ENCODE measurements around the gene IFIT1B.
"Not testable (repeated sequence)": the region's sequence is repeated elsewhere in the genome, so short reads cannot be mapped to it uniquely, and the experiment has no call there.

IFIT1B gene

DNA sequence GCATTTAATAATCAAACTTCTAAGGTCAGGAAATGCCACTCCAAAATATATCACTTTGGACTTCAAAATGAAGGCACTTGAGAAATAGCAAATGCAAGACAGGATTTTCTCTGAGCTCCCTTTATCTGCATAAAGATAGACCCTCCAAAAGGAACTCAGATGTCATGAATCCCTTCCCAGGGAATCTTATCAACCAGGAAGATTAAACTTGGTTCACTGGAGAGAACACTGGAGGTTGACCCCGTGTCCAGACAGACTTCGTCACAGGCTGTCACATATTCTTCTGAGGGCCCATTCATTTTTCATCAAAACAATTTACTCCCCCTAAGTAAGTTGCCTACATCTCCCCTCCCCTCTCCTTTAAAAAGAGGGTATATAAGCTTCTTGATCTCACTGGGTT lies 28.9 kb upstream of the IFIT1B start:
- DNase-seq = no peak

DNA sequence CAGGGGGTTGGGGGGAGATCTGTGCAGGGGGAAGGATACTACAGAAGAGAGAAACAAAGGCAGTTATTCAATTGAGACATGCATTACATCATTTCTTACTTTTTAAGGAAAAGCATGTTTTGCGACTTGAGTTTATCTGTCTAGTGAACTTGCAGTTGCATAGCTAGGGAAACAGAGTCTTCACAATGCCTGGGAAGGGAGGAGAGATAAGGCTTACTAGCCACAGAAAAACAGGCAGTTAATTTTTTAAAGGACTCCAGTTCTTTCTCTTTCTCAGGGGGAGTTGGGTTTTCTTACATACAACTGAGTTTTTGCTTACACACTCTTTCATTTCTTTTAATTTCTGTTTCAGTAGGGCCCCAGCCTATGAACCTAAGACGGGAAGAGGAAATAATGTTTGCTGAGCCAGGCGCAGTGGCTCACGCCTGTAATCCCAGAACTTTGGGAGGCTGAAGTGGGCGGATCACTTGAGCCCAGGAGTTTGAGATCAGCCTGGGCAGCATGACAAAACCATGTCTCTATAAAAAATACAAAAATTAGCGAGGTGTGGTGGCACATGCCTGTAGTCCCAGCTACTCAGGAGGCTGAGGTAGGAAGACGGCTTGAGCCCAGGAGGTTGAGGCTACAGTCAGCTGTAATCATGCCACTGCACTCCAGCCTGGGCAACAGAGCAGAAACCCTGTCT lies 27.1 kb upstream of the IFIT1B start:
- DNase-seq = not testable (repeated sequence)

DNA sequence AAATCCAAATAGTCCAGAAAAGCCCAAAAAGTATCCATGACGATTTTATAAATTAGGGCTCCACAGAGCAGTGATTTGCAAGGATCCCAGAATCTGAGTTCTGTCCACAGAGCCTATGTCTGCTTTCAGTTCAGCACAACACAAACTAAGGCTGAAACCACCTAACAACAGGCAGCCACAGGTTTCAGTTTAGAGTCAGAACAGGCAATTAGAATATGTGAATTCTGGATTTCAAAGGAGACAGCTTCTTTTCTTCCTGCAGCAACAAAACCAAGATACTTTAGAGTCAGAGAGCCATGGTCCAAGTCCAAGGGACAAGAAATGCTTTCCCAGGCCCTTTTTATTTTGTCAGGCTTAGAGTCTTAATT lies 26.5 kb upstream of the IFIT1B start:
- no peak for DNase-seq

DNA sequence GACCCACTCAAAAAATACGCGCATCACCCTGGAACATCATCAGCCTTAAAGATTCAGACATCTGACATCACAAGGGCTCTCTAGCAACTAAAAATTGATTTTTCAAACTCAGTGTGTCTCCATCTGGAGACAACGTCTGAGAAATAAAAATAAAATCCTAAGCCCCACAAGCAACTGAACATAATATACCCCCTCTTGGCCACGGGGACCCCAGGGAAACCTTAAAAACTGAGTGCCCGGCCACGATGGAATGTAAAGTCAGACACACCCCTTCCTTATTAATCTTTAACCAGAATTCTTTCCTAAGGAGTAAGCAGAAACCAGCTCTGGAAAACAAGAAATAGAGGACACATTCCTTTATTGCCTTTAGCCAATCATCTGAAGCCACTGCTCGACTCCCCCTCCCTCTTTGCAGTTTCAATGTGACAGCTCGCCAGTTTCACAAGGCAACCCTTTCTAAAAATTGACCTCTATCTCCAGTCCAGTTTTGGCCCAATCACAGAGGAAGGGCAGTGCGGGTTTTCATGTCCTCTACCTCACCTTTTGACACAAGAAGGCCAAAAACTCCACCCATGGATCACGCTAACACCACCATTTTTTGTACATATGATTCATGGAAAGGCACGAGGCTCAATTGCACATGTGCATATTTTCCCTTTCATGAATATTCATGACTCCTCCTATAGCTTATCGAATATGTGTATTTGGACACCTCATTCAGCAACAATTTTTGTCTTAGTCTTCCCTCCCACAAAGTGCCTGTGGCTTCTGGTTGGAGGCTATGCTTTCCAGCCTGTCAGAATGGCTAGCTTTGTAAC lies 25.9 kb upstream of the IFIT1B start:
- DNase-seq = no peak

DNA sequence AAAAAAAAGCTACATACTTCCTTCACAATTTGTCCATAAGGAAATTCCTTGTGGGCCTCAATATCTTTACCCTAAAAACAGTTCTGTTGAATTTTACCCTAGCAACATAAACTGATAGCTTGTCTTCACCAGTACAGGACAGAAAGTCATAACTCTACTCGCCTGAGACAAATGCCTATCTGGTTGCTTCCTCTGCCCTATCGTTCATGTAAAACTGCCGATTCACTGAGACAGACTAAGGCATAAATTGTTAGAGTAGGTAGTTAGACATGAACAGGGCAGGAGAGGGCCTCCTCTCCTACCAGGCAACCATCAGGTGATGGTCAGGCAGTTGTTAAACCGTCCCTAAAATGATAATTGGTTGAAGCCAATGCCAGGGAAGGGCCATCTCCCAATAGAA lies 25.1 kb upstream of the IFIT1B start:
- no peak for DNase-seq

DNA sequence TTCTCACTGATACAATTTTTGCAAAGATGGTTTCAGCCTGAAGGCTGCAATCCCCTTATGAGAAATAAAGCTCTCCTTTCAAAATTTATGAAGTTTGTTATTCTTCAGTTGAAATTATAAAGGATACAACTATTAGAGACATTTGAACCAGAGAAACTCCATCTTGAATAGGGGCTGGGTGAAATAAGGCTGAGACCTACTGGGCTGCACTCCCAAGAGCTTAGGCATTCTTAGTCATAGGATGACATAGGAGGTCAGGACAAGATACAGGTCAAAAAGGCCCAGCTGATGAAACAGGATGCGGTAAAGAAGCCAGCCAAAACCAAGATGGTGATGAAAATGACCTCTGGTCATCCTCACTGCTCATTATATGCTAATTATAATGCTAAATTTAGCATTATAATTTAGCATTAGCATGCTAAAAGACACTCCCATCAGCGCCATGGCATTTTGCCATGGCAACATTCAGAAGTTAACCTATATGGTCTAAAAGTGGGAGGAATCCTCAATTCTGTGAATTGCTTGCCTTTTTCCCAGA lies 22.4 kb upstream of the IFIT1B start:
- DNase-seq = no peak

DNA sequence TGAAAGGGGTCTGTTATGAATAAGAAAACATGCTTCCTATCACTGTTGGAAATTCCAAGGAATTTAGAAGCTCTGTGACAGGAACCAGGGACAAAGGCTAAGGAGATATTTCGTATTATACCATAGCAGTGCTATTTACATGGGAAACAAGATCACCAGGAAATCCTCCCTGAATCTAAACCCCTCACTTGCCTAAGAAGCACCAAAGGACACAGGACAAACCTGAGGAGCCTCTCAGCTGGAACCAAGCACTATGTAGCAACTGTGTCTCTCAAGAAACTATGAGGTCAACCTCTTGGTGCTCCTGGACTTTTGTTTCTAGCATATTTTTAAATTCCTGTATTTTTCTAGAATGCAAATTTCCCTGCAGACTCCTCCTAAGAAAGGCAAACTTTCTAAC lies 20.8 kb upstream of the IFIT1B start:
- no peak for DNase-seq

DNA sequence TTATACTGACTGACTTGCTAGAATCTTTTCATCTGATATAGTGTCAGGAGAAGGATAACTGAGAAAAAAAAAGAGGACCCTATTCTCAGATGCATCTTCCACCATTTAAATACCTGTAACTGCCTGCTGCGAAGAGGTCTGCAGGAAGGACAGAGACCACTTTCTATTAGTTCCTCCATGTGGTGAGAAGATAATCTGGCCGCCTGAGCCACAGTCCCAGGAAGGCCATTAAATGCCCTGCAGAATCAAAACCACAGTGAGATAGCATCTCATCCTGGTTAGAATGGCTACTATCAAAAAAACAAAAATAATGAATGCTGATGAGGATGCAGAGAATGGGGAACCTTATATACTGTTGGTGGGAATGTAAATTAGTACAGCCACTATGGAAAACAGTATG lies 19.9 kb upstream of the IFIT1B start:
- DNase-seq = no peak

DNA sequence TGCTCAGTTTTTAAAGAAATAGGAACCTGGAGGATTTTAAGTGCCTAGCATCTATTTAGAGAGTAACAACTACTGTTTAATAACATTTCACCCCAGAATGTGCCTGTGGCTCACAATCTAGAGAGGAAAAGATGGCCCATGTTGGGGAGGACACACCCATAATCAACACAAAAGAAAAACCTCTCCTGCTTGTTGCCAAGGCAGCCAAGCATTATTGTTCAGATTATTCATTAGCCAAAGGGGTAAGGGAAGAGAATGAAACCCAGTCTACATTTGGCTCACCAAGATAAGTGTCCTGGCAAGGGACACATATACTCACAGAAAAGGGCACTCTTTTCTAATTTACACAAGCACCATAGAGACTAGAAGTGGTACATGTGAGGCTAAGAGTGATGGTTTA lies 17.7 kb upstream of the IFIT1B start:
- no peak for DNase-seq

DNA sequence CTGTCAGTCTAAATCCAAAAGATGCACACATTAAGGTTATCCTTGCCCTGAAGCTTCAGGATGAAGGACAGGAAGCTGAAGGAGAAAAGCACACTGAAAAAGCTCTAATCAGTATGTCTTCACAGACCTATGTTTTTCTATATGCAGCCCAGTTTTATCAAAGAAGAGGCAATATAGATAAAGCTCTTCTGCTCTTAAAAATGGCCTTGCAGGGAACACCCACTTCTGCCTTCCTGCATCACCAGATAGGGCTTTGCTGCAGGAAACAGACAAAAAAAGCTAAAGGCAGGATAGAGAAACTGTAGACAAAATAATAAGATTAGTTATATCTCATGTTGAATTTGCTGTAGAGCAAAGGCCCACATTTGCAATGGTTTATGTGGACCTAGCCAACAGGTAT lies 14.9 kb upstream of the IFIT1B start:
- no peak for DNase-seq

DNA sequence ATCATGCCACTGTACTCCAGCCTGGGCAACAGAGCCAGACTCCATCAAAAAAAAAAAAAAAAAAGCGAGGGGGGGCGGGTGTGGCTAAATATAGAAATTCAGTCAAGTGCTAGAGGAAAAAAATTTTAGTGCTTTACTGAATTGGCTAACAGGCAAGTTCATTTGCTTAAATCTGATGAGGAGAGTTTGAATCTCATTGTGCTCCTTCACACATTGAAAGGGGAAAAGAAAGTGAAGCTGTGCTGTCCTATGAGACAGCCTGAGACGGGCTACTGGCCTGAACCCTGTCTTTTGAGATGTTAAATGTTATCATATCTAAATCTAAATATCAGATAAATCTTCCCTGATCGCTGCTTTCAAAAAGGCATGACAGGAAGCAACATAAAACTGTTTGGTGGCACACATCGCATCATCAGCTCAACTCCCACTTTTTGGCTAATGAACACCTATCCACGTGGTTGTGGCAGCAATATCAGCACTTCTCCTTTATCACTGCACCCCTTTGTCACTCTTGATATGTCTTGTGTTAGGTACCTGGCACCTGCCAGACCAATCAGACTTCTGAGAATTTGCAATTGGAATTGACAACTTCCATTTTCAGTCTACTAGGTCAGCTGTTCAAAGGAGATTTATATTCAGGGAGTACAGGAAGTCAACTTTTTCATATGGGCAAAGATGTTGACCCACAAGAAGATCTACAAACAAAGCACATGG lies 14.0 kb upstream of the IFIT1B start:
- DNase-seq = no peak

DNA sequence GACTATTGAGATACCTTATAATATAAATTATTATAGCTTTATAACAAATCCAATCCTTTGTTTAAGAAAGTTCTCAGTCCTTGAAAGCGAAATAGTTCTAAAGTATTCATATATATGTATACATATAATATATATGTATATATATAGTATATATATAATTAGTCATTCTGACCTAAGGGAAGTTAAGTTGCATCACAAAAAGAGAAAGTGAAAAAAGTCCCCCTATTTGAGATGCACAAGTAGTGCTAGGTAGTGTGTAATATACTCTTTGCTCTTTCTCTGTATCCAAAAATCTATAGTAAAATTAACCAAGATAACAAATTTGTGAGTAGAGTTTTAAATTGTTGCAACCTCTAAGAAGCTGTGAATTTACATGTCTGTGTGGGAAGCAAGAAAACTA lies 13.3 kb upstream of the IFIT1B start:
- no peak for DNase-seq

DNA sequence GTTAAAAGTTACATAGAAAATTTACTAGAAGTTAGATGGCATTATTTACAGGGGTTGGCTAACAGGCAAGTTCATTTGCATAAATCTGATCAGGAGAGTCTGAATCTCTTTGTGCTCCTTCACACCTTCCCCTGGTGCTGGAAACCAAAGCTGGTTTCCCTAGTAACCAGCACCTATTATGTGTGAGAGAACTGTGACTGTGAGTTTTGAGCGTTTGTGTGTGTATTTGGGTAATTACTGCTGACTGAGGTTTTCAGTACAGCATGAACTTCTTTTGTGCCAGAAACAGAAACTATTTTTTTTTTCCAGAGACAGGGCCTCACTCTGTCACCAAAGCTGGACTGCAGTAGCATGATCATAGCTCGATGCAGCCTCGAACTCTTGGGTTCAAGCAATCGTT lies 10.3 kb upstream of the IFIT1B start:
- no peak for DNase-seq

DNA sequence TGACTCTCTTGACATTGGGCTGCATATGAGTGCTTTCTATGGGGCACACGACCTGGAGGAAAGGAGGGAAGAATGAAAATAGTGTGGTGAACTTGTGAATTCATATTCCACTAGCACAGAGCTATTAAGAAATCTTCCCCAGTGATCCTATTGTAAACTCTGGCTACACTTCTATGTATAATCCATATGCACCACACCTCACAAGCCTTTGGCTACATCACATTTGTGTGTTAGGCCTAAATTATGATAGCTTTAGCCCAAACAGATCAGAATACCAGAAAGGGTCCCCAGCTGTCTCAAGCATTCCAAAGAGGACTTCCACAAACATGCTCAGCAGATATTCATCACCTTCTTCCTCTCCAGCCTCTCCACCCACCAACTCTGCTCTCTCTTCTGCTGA lies 9.7 kb upstream of the IFIT1B start:
- DNase-seq = no peak

DNA sequence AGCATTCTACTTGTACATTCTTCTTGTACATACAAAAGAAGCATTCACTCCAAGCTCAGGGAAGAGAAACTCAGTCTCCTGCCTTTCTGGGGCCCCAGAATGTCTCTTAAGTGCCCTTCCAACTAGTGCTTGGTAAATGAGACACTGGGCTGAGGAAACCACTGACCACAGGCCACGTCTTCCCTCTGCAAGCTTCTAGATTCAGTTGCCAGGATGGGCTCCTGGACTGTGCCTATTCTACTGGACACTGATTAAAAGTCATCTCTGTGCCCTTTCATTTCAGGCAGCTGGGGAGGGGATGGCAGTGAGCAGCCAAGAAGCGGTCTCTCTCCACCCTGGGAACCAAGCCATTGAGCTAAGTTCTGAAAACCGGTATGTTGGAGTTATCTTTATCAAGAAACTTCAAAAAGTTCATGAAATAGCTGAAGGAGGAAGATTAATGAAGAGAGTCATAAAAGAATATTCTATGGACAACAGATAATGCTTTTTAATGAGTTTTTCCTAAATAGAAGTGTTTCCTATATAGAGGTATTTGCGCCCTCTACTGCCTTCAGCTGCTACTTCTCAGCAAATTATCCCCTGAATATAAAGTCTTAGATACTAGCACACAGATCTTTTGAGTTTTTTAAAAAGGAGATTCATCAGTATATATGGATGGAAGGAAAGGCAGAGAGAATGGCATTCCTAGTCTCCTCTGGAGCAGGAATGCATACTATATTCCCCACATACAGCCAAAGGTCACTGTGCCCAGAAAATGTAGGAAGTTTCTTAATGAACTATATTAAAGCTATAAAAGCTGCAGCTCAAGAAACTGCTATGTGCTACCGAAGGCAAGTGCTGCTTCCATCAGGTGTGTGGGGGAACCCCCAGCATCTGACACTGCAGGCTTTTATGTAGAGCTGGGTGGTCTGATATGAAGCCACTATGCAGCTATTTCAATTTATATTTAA lies 8.4 kb upstream of the IFIT1B start:
- DNase-seq = peak in 1 of 2 experiments; percentile 9

DNA sequence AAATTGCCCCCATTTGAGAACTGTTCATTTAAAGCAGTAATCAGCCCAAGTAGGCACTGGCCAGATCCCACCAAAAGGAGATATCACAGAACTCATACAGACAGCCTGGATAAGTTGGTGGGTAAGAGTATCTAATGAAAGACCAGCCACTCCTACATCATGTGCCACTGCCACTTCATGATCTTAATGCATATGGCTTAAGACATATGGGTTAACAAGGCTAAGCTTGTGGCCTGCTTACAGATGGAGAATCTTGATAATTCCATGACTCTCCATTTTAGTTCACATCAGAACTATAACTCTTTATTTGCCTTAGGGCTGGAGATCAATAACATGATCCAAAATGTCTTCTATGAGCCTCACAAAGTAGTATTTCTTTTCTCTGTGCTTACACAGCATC lies 6.8 kb upstream of the IFIT1B start:
- DNase-seq = no peak

DNA sequence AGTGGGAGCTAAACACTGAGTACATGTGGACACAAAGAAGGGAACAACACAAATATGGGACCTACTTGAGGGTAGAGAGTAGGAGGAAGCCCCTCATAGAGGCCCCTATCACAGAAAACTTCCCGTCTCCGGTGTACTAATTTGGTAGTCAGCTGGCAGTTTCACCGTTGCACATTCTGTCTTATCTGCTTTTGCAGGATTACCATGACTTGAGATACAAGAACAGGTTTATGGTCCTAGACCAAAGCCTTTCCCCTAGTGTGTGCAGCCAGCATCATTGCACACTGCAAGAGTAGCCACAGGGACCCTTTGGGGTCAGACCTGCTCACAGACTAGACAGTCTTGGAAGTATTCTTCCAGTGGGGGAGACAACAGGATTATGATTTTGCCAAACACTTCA lies 5.9 kb upstream of the IFIT1B start:
- DNase-seq = no peak

DNA sequence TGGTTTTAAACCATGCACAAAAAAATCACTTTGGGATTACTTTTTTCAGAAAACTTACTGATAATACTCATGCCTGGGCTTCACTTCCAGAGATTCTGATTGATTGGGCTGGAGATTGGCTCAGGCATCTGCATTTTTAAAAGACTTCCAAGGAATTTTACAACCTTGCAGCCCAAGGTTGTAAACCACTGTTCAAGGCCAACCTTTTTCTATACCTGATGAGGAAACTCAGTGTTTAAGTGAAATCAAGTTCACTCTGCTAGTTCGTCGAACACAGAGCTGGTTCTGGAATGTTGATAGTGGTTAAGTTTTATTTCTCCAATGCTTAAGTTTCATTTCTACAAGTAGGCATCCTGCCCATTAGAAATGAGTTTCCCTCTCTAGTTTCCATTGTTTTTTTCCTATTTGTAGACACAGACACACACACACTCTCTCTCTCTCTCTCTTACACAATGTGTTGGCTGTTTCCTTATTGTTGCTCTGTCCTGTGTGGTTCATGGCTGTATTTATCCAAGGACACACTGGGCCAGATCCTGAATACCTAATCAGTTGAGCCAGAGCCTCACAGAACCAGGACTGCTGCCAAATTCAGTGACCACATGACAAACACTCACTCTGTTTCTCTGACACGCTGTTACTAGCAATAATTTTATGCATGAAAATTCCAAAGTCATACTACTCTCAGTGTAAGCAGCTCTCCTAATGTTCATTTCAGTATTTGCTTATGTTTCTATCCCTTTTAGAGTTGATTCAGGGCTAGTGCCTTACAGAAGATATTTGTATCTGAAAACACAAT lies 3.7 kb upstream of the IFIT1B start:
- no peak for DNase-seq

DNA sequence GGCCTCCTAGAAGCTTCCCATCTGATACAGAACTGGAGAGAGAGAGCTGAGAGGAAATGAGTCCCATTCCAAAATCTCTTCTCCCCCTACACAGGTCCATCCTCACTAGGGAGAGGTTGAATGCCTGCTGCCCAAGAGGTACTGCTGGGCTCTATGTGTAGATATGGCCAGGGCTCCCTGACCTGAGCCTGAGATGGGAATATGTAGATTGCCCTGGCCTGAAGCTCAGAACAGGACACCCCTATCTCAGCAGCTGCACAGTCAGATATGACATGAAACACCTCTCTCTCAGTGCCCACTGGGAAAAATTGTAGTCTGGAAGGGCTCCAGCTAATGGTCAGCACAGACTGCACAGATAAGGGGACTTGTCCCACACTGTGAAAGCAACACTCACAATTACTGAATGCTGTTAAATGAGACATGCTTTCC lies 3.1 kb upstream of the IFIT1B start:
- DNase-seq = no peak

DNA sequence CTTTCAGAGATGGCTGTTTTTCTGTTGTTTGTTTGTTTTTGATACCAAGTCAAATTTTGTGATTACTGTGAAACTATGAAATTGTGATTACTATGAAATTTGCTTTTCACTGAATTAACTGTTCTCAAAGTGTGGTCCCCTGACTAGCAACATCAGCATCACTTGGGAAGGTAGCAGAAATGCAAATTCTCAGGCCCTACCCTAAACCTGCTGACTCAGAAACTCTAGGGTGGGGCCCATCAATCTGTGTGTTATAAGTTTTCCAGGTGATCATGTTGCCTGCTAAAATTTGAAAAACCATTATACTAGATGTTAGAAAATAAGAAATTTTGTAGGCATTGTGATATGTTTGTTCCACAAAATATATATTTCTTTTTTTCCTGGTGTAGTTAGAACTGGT lies 1.2 kb downstream of the IFIT1B start:
- no peak for DNase-seq

DNA sequence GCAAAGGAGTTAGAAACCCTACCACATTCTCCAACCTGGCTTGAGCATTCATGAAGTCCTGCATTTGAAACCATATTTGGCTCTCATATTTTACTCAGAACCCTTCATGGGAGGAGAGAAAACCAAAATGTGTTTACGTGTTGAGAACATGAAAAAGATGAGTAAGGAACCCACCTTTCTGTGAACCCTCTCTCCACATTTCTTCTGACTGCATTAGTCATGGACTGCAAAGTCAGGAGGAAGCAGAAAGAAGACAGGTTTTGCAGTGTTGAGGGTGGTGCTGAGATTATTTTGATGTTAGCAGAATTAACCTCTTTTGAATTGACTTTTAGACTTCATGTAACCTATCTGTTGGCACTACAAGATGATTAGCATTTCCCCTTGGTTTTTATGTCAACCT lies 4.9 kb downstream of the IFIT1B start:
- no peak for DNase-seq
